ENCODE data around the gene GSG1. TPM values are rescaled to one million over a fixed set of nuclear protein-coding genes. Genes with fewer than 3 reads are reported as not detected.
A peak's percentile ranks its signal among the peaks of the same experiment; 100 is the strongest.

GSG1 gene
- total and polyA plus RNA-seq, 2 of the 8 experiments (the other 6 are each of a cell fraction or from before 2014, with no cell fraction given) = 0.89 to 1.4 TPM

- TF ChIP-seq, protein P1, sequence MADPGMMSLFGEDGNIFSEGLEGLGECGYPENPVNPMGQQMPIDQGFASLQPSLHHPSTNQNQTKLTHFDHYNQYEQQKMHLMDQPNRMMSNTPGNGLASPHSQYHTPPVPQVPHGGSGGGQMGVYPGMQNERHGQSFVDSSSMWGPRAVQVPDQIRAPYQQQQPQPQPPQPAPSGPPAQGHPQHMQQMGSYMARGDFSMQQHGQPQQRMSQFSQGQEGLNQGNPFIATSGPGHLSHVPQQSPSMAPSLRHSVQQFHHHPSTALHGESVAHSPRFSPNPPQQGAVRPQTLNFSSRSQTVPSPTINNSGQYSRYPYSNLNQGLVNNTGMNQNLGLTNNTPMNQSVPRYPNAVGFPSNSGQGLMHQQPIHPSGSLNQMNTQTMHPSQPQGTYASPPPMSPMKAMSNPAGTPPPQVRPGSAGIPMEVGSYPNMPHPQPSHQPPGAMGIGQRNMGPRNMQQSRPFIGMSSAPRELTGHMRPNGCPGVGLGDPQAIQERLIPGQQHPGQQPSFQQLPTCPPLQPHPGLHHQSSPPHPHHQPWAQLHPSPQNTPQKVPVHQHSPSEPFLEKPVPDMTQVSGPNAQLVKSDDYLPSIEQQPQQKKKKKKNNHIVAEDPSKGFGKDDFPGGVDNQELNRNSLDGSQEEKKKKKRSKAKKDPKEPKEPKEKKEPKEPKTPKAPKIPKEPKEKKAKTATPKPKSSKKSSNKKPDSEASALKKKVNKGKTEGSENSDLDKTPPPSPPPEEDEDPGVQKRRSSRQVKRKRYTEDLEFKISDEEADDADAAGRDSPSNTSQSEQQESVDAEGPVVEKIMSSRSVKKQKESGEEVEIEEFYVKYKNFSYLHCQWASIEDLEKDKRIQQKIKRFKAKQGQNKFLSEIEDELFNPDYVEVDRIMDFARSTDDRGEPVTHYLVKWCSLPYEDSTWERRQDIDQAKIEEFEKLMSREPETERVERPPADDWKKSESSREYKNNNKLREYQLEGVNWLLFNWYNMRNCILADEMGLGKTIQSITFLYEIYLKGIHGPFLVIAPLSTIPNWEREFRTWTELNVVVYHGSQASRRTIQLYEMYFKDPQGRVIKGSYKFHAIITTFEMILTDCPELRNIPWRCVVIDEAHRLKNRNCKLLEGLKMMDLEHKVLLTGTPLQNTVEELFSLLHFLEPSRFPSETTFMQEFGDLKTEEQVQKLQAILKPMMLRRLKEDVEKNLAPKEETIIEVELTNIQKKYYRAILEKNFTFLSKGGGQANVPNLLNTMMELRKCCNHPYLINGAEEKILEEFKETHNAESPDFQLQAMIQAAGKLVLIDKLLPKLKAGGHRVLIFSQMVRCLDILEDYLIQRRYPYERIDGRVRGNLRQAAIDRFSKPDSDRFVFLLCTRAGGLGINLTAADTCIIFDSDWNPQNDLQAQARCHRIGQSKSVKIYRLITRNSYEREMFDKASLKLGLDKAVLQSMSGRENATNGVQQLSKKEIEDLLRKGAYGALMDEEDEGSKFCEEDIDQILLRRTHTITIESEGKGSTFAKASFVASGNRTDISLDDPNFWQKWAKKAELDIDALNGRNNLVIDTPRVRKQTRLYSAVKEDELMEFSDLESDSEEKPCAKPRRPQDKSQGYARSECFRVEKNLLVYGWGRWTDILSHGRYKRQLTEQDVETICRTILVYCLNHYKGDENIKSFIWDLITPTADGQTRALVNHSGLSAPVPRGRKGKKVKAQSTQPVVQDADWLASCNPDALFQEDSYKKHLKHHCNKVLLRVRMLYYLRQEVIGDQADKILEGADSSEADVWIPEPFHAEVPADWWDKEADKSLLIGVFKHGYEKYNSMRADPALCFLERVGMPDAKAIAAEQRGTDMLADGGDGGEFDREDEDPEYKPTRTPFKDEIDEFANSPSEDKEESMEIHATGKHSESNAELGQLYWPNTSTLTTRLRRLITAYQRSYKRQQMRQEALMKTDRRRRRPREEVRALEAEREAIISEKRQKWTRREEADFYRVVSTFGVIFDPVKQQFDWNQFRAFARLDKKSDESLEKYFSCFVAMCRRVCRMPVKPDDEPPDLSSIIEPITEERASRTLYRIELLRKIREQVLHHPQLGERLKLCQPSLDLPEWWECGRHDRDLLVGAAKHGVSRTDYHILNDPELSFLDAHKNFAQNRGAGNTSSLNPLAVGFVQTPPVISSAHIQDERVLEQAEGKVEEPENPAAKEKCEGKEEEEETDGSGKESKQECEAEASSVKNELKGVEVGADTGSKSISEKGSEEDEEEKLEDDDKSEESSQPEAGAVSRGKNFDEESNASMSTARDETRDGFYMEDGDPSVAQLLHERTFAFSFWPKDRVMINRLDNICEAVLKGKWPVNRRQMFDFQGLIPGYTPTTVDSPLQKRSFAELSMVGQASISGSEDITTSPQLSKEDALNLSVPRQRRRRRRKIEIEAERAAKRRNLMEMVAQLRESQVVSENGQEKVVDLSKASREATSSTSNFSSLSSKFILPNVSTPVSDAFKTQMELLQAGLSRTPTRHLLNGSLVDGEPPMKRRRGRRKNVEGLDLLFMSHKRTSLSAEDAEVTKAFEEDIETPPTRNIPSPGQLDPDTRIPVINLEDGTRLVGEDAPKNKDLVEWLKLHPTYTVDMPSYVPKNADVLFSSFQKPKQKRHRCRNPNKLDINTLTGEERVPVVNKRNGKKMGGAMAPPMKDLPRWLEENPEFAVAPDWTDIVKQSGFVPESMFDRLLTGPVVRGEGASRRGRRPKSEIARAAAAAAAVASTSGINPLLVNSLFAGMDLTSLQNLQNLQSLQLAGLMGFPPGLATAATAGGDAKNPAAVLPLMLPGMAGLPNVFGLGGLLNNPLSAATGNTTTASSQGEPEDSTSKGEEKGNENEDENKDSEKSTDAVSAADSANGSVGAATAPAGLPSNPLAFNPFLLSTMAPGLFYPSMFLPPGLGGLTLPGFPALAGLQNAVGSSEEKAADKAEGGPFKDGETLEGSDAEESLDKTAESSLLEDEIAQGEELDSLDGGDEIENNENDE (IDR thresholded peaks at IDR 0.05; ENCODE audit: insufficient replicate concordance, low read length) = peak; percentile 76
- TF ChIP-seq CHD2 (IDR thresholded peaks at IDR 0.05; ENCODE audit: low read length) (0 out of 2 replicates have a peak, but pooled peaks have one; percentile 29), E2F6 (IDR thresholded peaks at IDR 0.05) (peak; percentile 95), TCF12 (IDR thresholded peaks at IDR 0.05; ENCODE audit: low read depth, low read length) (peak; percentile 68; the same call in 1 of the 2 replicates), RXRA (IDR thresholded peaks at IDR 0.05; ENCODE audit: insufficient read depth, low read depth, low read length) (no peak), BRCA1 (IDR thresholded peaks at IDR 0.05; ENCODE audit: low read depth, low read length) (no peak), CREB1 (IDR thresholded peaks at IDR 0.05) (peak; percentile 32; the same call in 1 of the 2 replicates), POLR2A (IDR thresholded peaks at IDR 0.05; ENCODE audit: control extremely low read depth in 1 of 2, low read depth in 2 of 2, low read length in 2 of 2) (peak; percentile 22 to 67), BCL11A (IDR thresholded peaks at IDR 0.05; ENCODE audit: low read depth in 2 of 2, low read length in 2 of 2) (peak; percentile 32 to 76), RNF2 (IDR thresholded peaks at IDR 0.05; ENCODE audit: borderline replicate concordance, low read depth, low read length, missing control alignments, poor library complexity, severe bottlenecking) (no peak), RFX5 (IDR thresholded peaks at IDR 0.05; ENCODE audit: borderline replicate concordance, low read depth, low read length) (no peak)
These were observed 15.0 kb downstream of the GSG1 start (continued) for GRCh38 chr12:13088496-13088895.

Measured in H1 (cell line).